NCI-H1436 (cell line): ENCODE measurements around the gene CASP8AP2.
"Not testable (repeated sequence)": the region's sequence is repeated elsewhere in the genome, so short reads cannot be mapped to it uniquely, and the experiment has no call there.

Source experiments
- DNase-seq: peaks from one replicate; lab custom pipeline; 2025; lab: John Stamatoyannopoulos, UW

CASP8AP2 gene

GRCh38 chr6:89826029-89826528 is 3.6 kb upstream of the CASP8AP2 start:
- no peak for DNase-seq

- not testable (repeated sequence) for DNase-seq
Measured at GRCh38 chr6:89828475-89828987, 1.1 kb upstream of the CASP8AP2 start.

DNA sequence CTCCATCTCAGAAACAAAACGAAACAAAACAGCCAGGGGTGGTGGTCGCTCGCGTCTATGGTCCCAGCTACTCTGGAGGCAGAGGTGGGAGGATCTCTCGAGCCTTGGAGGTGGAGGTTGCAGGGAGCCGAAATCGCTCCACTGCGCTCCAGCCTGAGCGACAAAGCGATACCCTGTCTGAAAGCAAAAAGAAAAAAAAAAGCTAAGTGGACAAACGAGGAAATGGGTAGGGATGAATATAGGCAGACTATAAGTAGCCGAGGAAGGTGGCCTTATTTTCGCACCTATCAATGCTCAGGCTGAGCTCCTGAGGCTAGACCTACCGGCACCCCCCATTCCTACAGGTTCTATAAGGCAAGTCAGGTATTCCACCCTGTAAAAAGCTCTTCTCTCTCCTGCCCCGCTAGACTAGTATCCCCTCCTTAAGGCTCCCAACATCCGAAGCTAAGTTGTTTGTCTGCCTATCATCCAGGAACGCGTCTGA is 650 bp upstream of the CASP8AP2 start:
- peak; percentile 32 for DNase-seq

- DNase-seq, result peak; percentile 51
Measured at GRCh38 chr6:89830170-89830809, 610 bp downstream of the CASP8AP2 start.

- no peak for DNase-seq
Measured at GRCh38 chr6:89834884-89835792, 5.5 kb downstream of the CASP8AP2 start.

GRCh38 chr6:89836639-89837222 is 7.1 kb downstream of the CASP8AP2 start:
- no peak for DNase-seq

DNA sequence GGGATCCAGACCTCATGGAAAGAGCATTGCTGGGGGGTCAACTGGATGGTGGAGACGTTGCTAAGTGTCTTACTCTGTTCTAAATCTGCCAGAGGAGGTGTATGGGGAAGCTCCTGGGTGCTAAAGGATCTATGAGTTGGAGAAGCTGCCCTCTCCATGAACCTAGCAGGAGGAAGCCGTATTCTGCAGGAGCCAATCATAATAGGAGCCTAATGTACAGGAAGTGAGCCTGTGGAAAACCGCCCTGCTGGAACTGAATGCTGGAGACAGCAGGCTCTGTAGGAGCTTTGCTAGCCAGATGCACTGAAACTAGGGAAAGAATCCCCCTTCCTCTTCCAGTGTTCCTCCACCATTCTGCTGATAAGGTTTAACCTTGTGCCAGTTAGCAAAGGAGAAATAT is 10.9 kb downstream of the CASP8AP2 start:
- DNase-seq, result no peak

GRCh38 chr6:89842228-89842627 is 12.5 kb downstream of the CASP8AP2 start:
- no peak for DNase-seq

DNA sequence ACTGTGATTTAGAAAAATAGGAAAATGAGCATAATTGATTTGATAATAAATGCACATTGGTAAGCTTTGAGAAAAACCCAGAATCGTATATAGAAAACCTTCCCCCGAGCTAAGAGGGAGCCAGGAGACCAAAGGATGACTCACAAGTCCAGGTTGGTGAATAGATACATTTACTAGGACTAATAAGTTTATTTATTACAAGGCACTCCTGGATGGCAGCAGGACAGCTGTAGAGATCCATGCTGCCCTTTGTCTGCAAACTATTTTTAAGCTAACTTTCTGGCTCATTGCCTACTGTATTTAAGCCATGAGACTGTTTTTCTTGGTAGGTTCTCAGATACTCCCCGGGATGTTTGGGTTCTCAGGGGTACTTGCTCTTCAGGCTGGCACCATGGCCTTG is 13.4 kb downstream of the CASP8AP2 start:
- DNase-seq, result no peak

DNA sequence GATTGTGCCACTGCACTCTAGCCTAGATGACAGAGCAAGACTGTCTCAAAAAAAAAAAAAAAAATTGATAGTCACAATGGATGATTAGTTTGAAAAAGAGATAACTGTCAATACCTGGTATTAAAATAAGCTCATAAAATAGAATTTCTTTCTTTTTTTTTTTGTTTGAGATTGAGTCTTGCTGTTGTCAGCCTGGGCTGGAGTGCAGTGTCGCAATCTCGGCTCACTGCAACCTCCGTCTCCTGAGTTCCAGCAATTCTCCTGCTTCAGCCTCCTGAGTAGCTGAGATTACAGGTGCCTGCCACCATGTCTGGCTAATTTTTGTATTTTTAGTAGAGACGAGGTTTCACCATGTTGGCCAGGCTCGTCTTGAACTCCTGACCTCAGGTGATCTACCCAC is 17.8 kb downstream of the CASP8AP2 start:
- DNase-seq, result not testable (repeated sequence)

DNA sequence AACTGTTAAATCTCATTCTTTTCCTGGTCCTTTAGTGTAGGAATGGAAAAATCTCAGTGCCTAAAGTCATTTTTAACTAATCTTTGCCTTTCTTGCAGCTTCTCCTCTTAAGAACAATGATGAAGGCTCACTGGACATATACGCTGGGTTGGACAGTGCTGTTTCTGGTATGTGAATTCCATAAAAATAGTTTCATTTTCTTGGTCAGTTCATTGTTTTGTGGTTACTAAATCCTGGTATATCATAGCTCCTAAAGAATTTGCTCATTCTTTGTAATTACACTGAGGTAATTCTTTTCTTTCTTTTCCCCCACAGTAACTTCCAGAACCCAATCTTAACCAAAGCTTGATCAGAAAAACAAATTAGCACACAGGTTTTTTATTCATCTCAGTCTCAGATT is 23.4 kb downstream of the CASP8AP2 start:
- DNase-seq, result no peak

- DNase-seq, result no peak
Measured at GRCh38 chr6:89858041-89858440, 28.4 kb downstream of the CASP8AP2 start.

DNA sequence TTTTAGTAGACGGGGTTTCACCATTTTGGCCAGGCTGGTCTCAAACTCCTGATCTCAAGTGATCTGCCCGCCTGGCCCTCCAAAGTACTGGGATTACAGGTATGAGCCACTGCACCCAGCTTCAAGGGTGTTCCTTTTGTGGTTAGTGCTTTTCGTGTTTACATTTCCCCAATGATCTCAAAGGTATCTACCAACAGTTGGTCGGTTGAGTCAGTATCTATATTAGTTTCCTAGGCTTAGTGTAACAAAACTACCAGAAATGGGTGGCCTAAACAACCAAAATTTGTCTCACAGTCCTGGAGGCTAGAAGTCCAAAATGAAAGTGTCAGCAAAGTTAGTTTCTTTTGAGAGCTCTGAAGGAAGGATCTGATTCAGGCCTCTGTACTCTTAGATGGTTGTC is 30.1 kb downstream of the CASP8AP2 start:
- DNase-seq, result no peak

GRCh38 chr6:89862273-89862672 is 32.6 kb downstream of the CASP8AP2 start:
- no peak for DNase-seq

- DNase-seq, result no peak
Measured at GRCh38 chr6:89862698-89863097, 33.0 kb downstream of the CASP8AP2 start.

DNA sequence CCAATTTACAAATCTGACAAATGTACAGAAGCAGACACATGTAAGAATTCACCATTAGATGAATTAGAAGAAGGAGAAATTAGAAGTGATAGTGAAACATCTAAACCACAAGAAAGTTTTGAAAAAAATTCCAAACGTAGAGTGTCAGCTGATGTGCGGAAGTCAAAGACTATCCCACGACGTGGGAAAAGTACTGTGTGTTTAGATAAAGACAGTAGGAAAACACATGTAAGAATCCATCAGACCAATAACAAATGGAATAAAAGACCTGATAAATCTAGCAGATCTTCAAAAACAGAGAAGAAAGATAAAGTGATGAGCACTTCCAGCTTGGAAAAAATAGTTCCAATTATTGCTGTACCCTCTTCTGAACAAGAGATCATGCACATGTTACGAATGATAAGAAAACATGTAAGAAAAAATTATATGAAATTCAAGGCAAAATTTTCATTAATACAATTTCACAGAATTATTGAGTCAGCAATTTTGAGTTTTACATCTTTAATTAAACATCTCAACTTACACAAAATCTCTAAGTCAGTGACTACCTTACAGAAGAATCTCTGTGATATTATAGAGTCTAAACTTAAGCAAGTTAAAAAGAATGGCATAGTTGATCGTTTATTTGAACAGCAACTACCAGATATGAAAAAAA is 36.5 kb downstream of the CASP8AP2 start:
- DNase-seq, result no peak

- no peak for DNase-seq
Measured at GRCh38 chr6:89873721-89874120, 44.0 kb downstream of the CASP8AP2 start.

DNA sequence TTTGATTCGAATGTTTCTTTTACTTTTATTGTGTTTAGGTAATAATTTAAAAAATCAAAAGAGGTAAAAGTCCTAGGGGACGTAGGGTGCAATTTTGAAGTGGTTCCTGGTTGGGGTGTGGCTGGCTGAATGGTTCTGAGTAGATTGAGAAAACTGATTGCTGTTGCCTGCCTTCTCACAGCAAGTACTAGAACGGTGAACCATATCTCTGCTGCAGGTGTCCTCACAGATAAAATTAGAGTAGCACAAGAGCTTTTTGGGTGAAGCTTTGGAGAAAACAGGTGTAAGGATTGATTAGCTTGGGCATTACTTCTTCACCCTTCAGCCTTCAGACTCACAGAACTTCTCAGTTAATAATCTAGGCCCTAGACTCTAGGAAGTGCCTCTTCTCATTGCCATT is 44.8 kb downstream of the CASP8AP2 start:
- DNase-seq, result no peak

GRCh38 chr6:89886378-89887120 is 56.9 kb downstream of the CASP8AP2 start:
- no peak for DNase-seq

- no peak for DNase-seq
Measured at GRCh38 chr6:89887452-89888137, 57.9 kb downstream of the CASP8AP2 start.

GRCh38 chr6:89888138-89888514 is 58.4 kb downstream of the CASP8AP2 start:
- no peak for DNase-seq
